Measurements from ENCODE around the gene YAE1. TPM values are rescaled to one million over a fixed set of nuclear protein-coding genes. Genes with fewer than 3 reads are reported as not detected.

YAE1 gene
- total and polyA plus RNA-seq, 2 of the 8 experiments (the other 6 are each of a cell fraction or from before 2014, with no cell fraction given): 24.1 to 38.0 TPM

DNA sequence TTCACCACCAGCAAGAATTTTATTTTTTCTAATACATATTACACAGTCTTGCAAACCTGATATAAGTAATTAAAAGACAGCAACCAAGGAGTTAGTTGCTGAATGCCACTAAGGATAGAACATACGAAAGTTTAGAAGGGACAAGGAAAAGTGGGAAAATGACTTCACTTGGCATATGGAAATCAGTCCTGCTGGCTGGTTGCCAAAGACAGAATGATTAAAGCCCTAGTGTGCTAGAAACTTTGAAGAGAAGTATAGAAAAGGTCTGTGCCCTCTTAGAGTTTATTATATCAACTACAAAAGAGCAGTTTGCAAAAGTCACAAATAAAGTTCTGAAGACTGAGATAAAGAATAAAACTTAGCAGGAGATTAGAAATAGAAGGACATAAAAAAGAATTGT, 5.8 kb upstream of the YAE1 start:
- DNase-seq (ENCODE audit: low read depth in 1 of 2, low spot score in 2 of 2) (no peak), FAIRE-seq (no peak)
- peaks cover 0 to 5% (median 2%) of the 10 kb centered on the region in 4 experiments; a peak in 3 of 7 replicates for H3K4me1 ChIP-seq (replicated peaks in 1 of 4; ENCODE audit: control insufficient read depth in 3 of 4, insufficient read depth in 4 of 4, low read length in 3 of 4)
- H4K5ac ChIP-seq (ENCODE audit: insufficient read length, low read depth, low read length): no peak overlapping the region
- no peak overlapping the region for H4K91ac ChIP-seq (replicated peaks; ENCODE audit: insufficient read length, low read length)
- H3K4me3 ChIP-seq (ENCODE audit: extremely low read depth in 1 of 4, insufficient read depth in 2 of 4, low read depth in 3 of 4, low read length in 4 of 4): no peak overlapping the region
- no peak overlapping the region for H2BK120ac ChIP-seq (replicated peaks; ENCODE audit: low read depth, low read length)
- no peaks in the 10 kb centered on the region for H3K79me2 ChIP-seq (ENCODE audit: control insufficient read depth in 1 of 2, insufficient read depth in 2 of 2, low read length in 2 of 2)
- no peak overlapping the region for H3K18ac ChIP-seq (ENCODE audit: extremely low read depth, low read length)
- H2BK15ac ChIP-seq (ENCODE audit: low read length): no peak overlapping the region
- no peak overlapping the region for H2BK20ac ChIP-seq (ENCODE audit: low read length)
- peaks cover under 1% of the 10 kb centered on the region for H3K23me2 ChIP-seq (ENCODE audit: low read depth, low read length)
- no peak overlapping the region for H2AK5ac ChIP-seq (ENCODE audit: low read depth, low read length)
- H3K36me3 ChIP-seq (ENCODE audit: control insufficient read depth in 2 of 4, insufficient read depth in 4 of 4, low read length in 3 of 4): no peaks in the 10 kb centered on the region
- CTCF ChIA-PET (ENCODE audit: partially characterized antibody): interaction anchor here (1.5 to 1.9 kb wide), 2 partner anchors 20 to 21 kb away, joined by 3 to 5 read pairs; no protein-coding TSS in a partner anchor
- no peak overlapping the region for H2BK5ac ChIP-seq (ENCODE audit: low read depth, low read length)
- no peak overlapping the region for H3K27ac ChIP-seq (ENCODE audit: low read depth, low read length)
- no peak overlapping the region for H2BK12ac ChIP-seq (ENCODE audit: low read depth, low read length)
- H3K4me2 ChIP-seq (ENCODE audit: insufficient read depth in 1 of 2, low read depth in 2 of 2, low read length in 2 of 2): no peak overlapping the region
- POLR2A ChIA-PET (ENCODE audit: partially characterized antibody): no interaction called here
- H3K23ac ChIP-seq (ENCODE audit: insufficient read length): no peak overlapping the region
- no peak overlapping the region for H3K4ac ChIP-seq (replicated peaks; ENCODE audit: insufficient read length, low read depth, low read length)
- no peak overlapping the region for H4K8ac ChIP-seq (ENCODE audit: extremely low read depth, insufficient read depth, low read length)
- H3K14ac ChIP-seq (ENCODE audit: insufficient read length): no peak overlapping the region
- WGBS, 2 experiments (ENCODE audit: extremely low coverage in 1 of 2, insufficient coverage in 1 of 2, insufficient read length in 1 of 2, insufficient replicate concordance in 2 of 2, low coverage in 1 of 2, low lambda C conversion rate in 2 of 2, missing lambda C conversion rate in 1 of 2): 86% methylated on average over 1 of the region's 1 CpG; no CpG with 5 or more reads in 1 of the 2 experiments
- H3K9me3 ChIP-seq (ENCODE audit: insufficient read depth in 2 of 2, low read depth in 1 of 2, low read length in 1 of 2): no peaks in the 10 kb centered on the region
- H4K20me1 ChIP-seq (replicated peaks in 1 of 2; ENCODE audit: control insufficient read depth in 1 of 2, insufficient read depth in 2 of 2, low read length in 2 of 2): no peaks in the 10 kb centered on the region
- H3K79me1 ChIP-seq (ENCODE audit: low read depth, low read length): no peaks in the 10 kb centered on the region
- H3K56ac ChIP-seq (replicated peaks; ENCODE audit: insufficient read length, low read depth, low read length): no peak overlapping the region
- H3K9ac ChIP-seq (replicated peaks in 1 of 4; ENCODE audit: extremely low read depth in 1 of 4, low read depth in 3 of 4, low read length in 3 of 4): no peak overlapping the region
- H3K27me3 ChIP-seq (replicated peaks in 1 of 4; ENCODE audit: control insufficient read depth in 3 of 4, extremely low read depth in 1 of 4, insufficient read depth in 3 of 4, low read length in 3 of 4): no peaks in the 10 kb centered on the region
- H2AFZ ChIP-seq (ENCODE audit: low read length): no peak overlapping the region
- TF ChIP-seq POLR2AphosphoS5 (IDR thresholded peaks at IDR 0.05; ENCODE audit: low read depth, low read length) (no peak), NRF1 (IDR thresholded peaks at IDR 0.05; ENCODE audit: low read depth, low read length) (no peak), CBX8 (IDR thresholded peaks at IDR 0.05; ENCODE audit: borderline replicate concordance, low read depth, low read length) (no peak), HDAC2 (IDR thresholded peaks at IDR 0.05; ENCODE audit: borderline replicate concordance in 1 of 2, low read depth in 2 of 2, low read length in 2 of 2) (no peak), CHD2 (IDR thresholded peaks at IDR 0.05; ENCODE audit: low read length) (no peak), TCF12 (IDR thresholded peaks at IDR 0.05; ENCODE audit: low read depth, low read length) (no peak), NANOG (IDR thresholded peaks at IDR 0.05; ENCODE audit: insufficient read depth, low read depth, low read length, poor library complexity, severe bottlenecking) (no peak), SAP30 (IDR thresholded peaks at IDR 0.05; ENCODE audit: insufficient read depth, insufficient replicate concordance, low read length) (no peak), KDM4A (IDR thresholded peaks at IDR 0.05; ENCODE audit: low read depth, low read length, severe bottlenecking) (no peak), RBBP5 (IDR thresholded peaks at IDR 0.05; ENCODE audit: borderline replicate concordance, low read depth, low read length) (no peak), SP2 (IDR thresholded peaks at IDR 0.05; ENCODE audit: low read length) (no peak), CREB1 (IDR thresholded peaks at IDR 0.05) (no peak), TBP (IDR thresholded peaks at IDR 0.05; ENCODE audit: low read depth, low read length) (no peak), SIX5 (IDR thresholded peaks at IDR 0.05; ENCODE audit: low read depth, low read length) (no peak)
